ENCODE results near the gene SLC17A7. TPM values are rescaled to one million over a fixed set of nuclear protein-coding genes. Genes with fewer than 3 reads are reported as not detected.
A peak's percentile ranks its signal among the peaks of the same experiment; 100 is the strongest.

Gene SLC17A7
- total and polyA plus RNA-seq, 2 of the 4 experiments (the other 2 are of a cell fraction) = 0.03 TPM; not detected in 1

DNA sequence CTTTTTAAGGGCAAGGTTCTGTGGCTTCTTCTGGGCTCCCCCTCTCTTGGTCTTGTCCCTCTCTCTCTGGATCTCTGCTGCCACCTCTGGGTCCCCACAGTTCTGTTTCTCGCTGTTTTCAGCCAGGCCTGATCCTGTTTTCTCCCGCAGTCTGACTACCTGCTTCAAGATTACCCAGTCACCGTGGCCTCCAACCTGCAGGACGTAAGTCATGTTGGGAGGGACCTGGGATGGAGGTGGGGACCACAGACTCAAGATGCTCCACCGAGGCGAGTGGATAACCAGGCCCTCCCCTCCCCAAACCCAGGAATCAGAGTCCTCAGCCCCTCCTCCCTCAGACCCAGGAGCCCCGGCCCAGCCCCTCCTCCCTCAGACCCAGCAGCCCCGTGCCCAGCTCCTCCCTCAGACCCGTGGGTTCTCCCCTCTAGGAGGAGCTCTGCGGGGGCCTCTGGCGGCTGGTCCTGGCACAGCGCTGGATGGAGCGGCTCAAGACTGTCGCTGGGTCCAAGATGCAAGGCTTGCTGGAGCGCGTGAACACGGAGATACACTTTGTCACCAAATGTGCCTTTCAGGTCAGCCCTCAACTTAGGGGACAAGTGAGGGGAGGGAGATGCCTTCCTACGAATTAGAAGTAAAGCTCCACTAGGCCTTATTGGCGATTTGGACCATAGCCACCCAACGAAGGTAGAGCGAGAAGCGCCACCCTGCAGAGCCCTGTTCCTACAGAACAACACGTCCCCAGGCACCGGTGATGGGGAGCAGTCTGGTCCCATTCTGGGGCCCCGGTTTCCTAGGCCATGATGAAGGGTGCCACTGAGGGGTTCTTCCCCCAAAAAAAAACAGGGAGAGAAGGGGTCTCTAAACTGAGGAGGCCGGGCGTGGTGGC, 34.9 kb upstream of the SLC17A7 start:
- ChIA-PET CTCF (interaction anchor here (0.6 to 1.0 kb wide), 2 partner anchors 84 to 164 kb away, joined by 4 read pairs; no protein-coding TSS in a partner anchor), POLR2A (ENCODE audit: unreplicated experiment) (interaction anchor here (0.6 kb wide), 1 partner anchor 11 kb away, joined by 4 read pairs; the partner anchor contains the start of gene RPL13A)
- no peak overlapping the region for H3K4me2 ChIP-seq (ENCODE audit: low read depth, low read length)
- no peak overlapping the region; a peak in 1 of 4 replicates for H4K8ac ChIP-seq (ENCODE audit: low read depth in 2 of 2, low read length in 2 of 2)
- no peak overlapping the region for H3K18ac ChIP-seq (ENCODE audit: low read depth, low read length)
- H3K36me3 ChIP-seq (ENCODE audit: control insufficient read depth, insufficient read depth, low read length) = peaks cover 1% of the 10 kb centered on the region; the same call in 1 of the 2 replicates
- H2BK20ac ChIP-seq (ENCODE audit: low read depth, low read length) = no peak overlapping the region
- dilution Hi-C loops (cut with HindIII; ENCODE audit: low sequenced_read_pairs, unreplicated experiment) = no loop called here
- H3K23ac ChIP-seq (ENCODE audit: low read depth, low read length) = no peak overlapping the region
- no peak overlapping the region for H2BK120ac ChIP-seq (ENCODE audit: low read depth, low read length)
- peak overlapping the region; percentile 40 for H2AFZ ChIP-seq (replicated peaks; ENCODE audit: low read length, poor library complexity)
- WGBS, 2 experiments (ENCODE audit: extremely low coverage in 2 of 2, insufficient read length in 1 of 2) = 47% methylated on average over 8 of the region's 27 CpGs; no CpG with 5 or more reads in 1 of the 2 experiments
- H3K27ac ChIP-seq (ENCODE audit: insufficient read depth, low read length) = no peak overlapping the region
- H3K9ac ChIP-seq (ENCODE audit: low read depth, low read length) = no peak overlapping the region
- H3K4me3 ChIP-seq (ENCODE audit: insufficient read depth, low read depth, low read length) = no peak overlapping the region
- no peak for DNase-seq
- H3K14ac ChIP-seq (replicated peaks; ENCODE audit: low read depth, low read length) = no peak overlapping the region
- no peak overlapping the region for H4K5ac ChIP-seq (ENCODE audit: low read depth, low read length)
- no peak overlapping the region for H2AK5ac ChIP-seq (ENCODE audit: low read depth, low read length)
- peaks cover 0 to 8% of the 10 kb centered on the region in 2 experiments; a peak in 2 of 4 replicates for H3K79me1 ChIP-seq (ENCODE audit: low read depth in 1 of 2, low read length in 2 of 2)
- H2BK5ac ChIP-seq (ENCODE audit: low read depth, low read length, poor library complexity, severe bottlenecking) = no peak overlapping the region
- BruUV-seq (replicated peaks) = no TSS peak
- H3K4me1 ChIP-seq (ENCODE audit: control insufficient read depth, insufficient read depth, low read length) = peaks cover 11% of the 10 kb centered on the region; the same call in 1 of the 2 replicates
- no peaks in the 10 kb centered on the region for H3K27me3 ChIP-seq (ENCODE audit: control insufficient read depth, insufficient read depth, low read length)
- in situ Hi-C loops (cut with MboI; ENCODE audit: low sequenced_read_pairs) = no loop called here
- TF ChIP-seq, protein P1, sequence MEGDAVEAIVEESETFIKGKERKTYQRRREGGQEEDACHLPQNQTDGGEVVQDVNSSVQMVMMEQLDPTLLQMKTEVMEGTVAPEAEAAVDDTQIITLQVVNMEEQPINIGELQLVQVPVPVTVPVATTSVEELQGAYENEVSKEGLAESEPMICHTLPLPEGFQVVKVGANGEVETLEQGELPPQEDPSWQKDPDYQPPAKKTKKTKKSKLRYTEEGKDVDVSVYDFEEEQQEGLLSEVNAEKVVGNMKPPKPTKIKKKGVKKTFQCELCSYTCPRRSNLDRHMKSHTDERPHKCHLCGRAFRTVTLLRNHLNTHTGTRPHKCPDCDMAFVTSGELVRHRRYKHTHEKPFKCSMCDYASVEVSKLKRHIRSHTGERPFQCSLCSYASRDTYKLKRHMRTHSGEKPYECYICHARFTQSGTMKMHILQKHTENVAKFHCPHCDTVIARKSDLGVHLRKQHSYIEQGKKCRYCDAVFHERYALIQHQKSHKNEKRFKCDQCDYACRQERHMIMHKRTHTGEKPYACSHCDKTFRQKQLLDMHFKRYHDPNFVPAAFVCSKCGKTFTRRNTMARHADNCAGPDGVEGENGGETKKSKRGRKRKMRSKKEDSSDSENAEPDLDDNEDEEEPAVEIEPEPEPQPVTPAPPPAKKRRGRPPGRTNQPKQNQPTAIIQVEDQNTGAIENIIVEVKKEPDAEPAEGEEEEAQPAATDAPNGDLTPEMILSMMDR (conservative IDR thresholded peaks at IDR 0.05; ENCODE audit: low read depth, low read length) = peak; percentile 55
- no peak for TF ChIP-seq RCOR1 (IDR thresholded peaks at IDR 0.05; ENCODE audit: insufficient replicate concordance, low read length)
- TF ChIP-seq MXI1 (IDR thresholded peaks at IDR 0.05; ENCODE audit: borderline replicate concordance, low read depth, low read length) = no peak
- TF ChIP-seq RAD21 (IDR thresholded peaks at IDR 0.05; ENCODE audit: low read length) = peak; percentile 24; the same call in 1 of the 2 replicates
- H2AK9ac ChIP-seq (replicated peaks; ENCODE audit: low read depth, low read length, poor library complexity) = peak overlapping the region; percentile 51
- no peaks in the 10 kb centered on the region for H3K9me3 ChIP-seq (ENCODE audit: control insufficient read depth, insufficient read depth, low read length)
- H3K9me1 ChIP-seq (ENCODE audit: insufficient read depth, low read length) = peaks cover 12% of the 10 kb centered on the region; the same call in 1 of the 2 replicates
- no peak overlapping the region for H3K56ac ChIP-seq (ENCODE audit: extremely low read depth, insufficient read depth, low read length)
- H4K91ac ChIP-seq (ENCODE audit: insufficient read depth, low read depth, low read length) = no peak overlapping the region
- intact Hi-C loops (cut with micrococcal nuclease) = no loop called here
- H3K4ac ChIP-seq (ENCODE audit: low read depth, low read length) = no peak overlapping the region
- no peak overlapping the region for H2BK15ac ChIP-seq (ENCODE audit: low read depth, low read length)
- no peaks in the 10 kb centered on the region for H4K20me1 ChIP-seq (ENCODE audit: insufficient read depth, low read length)
- peak; percentile 55 for ATAC-seq (ENCODE audit: low read depth)

Measured in IMR-90 (cell line).